Heart right ventricle (tissue), 16 donors: ENCODE results near the gene TREML1. TPM values are rescaled to one million over a fixed set of nuclear protein-coding genes. Genes with fewer than 3 reads are reported as not detected.

ENCODE experiments used
- ATAC-seq, 8 donors: fragments of 200-7000 bp; cut with Tn5 transposase; one replicate each; pipeline ENCODE4 v1.9.1; 2020; ENCODE audit warnings: mild to moderate bottlenecking in 8 of 8, moderate library complexity in 8 of 8, moderate number of reproducible peaks in 1 of 8
- DNase-seq, 2 donors: peaks; one replicate each; pipeline ENCODE4 v3.0.0-alpha.2; 2020
- H3K27ac ChIP-seq, 10 donors: fragments of 200-600 bp; sonication (generic) in 2 of 10; one replicate each; pipeline versions ENCODE4 v1.5.0 to v1.8.0; 2020 to 2022; ENCODE audit warnings: mild to moderate bottlenecking in 3 of 10
- H3K27me3 ChIP-seq, 7 donors: fragments of 200-600 bp; one replicate each; pipeline ENCODE4 v1.8.0; 2021 to 2022; ENCODE audit warnings: mild to moderate bottlenecking in 2 of 7
- H3K36me3 ChIP-seq, 9 donors: fragments of 200-600 bp; sonication (generic) in 1 of 9; one replicate each; pipeline versions ENCODE4 v1.5.0 to v1.8.0; 2020 to 2022; ENCODE audit warnings: mild to moderate bottlenecking in 2 of 9
- H3K4me1 ChIP-seq, 9 donors: fragments of 200-600 bp; sonication (generic) in 1 of 9; one replicate each; pipeline versions ENCODE4 v1.5.0 to v1.8.0; 2020 to 2022; ENCODE audit warnings: mild to moderate bottlenecking in 4 of 9
- H3K4me3 ChIP-seq, 10 donors: fragments of 200-600 bp; sonication (generic) in 2 of 10; one replicate each; pipeline versions ENCODE4 v1.5.0 to v1.8.0; 2020 to 2022; ENCODE audit warnings: mild to moderate bottlenecking in 7 of 10, moderate library complexity in 2 of 10
- H3K9me3 ChIP-seq, 11 donors: fragments of 200-600 bp in 10 of 11; sonication (generic) in 2 of 11; one replicate each; pipeline versions ENCODE4 v1.5.0 to v1.8.0; 2013 to 2022; ENCODE audit warnings: mild to moderate bottlenecking in 2 of 11, control low read depth in 1 of 11, moderate library complexity in 1 of 11
- CTCF ChIP-seq, 9 donors: fragments of 200-600 bp; sonication (generic) in 2 of 9; IDR thresholded peaks; one replicate each; pipeline versions ENCODE4 v1.5.0 to v1.8.0; 2021 to 2022; ENCODE audit warnings: antibody characterized with exemption in 9 of 9, mild to moderate bottlenecking in 5 of 9, moderate library complexity in 1 of 9
- WGBS, 2 donors: extraction: QIAGEN DNeasy Blood & Tissue Kit; methylation state at CpG; one replicate each; pipeline ENCODE4 v1.1.7; 2013; ENCODE audit warnings: inconsistent platforms in 1 of 2; 5-methylcytosine and 5-hydroxymethylcytosine counted together
- intact Hi-C, 10 donors: fragments of 100-400 bp; cut with DNase I; formaldehyde crosslinking; loops; one replicate each; pipeline versions ENCODE4 v1.11.1 to v1.14.2; 2022
- long read RNA-seq, 3 donors: library from polyadenylated mRNA; unstranded; transcript quantifications; one replicate each; pipeline ENCODE4 v2.0.0, GENCODE V29; 2020 to 2021
- polyA plus RNA-seq, 2 donors: library from polyadenylated mRNA; stranded (reverse); fragments of 200-250 nt; gene quantifications; one replicate each; pipeline ENCODE4 v1.2.3, GENCODE V29; 2013
- total RNA-seq, 10 donors: library from RNA; stranded (reverse); fragmentation: NEBNext Ultra II Directional in 3 of 10; extraction: Animal tissue kit (Norgen Biotek cat#: 25700) in 3 of 10; gene quantifications; one replicate each; pipeline versions ENCODE4 v1.2.1 to v1.2.4, GENCODE V29; 2021 to 2023
- donor health status: Arrhythmogenic right ventricular cardiomyopathy.
- donor health status: ischemic (EF 13 %, LVEDD 7.1; RV severe dilation, severe dysfunction).
- donor health status: healthy with polysubstance abuse.
- donor health status: DM: no; HTN: yes; CAD: no.
- donor health status: DM: no; HTN: no; CAD: no.
- donor health status: ischemic (EF 25% LVEDD 6.9; RV normal size, moderate dysfunction).
- donor health status: ischemic (EF 25% LVEDD 5.7; RV mildly dilated, moderate dysfunction).
- donor health status: healthy.
- donor health status: DM: yes; HTN: yes; CAD: no.
- donor health status: Ischemic cardiomyopathy.
- donor health status: ischemic (EF 35%, LVEDD 5.7; RV mildly dilated, moderate dysfunction).
- donor health status: nonischemic (EF 11% LVEDD 7.7; RV severe dilation, severe dysfunction).
- donor health status: DM: yes; HTN: yes; CAD: no.
- donor health status: PGD.
- donor health status: ischemic (EF 29% LVEDD 5.4; RV normal size, mild dysfunction).
- donor health status: nonischemic (EF 23%, LVEDD 6.1; RV moderate dilation, normal function).

The TREML1 gene
- total RNA-seq, result under 1 TPM in 2 of 10 donors, not detected in 8; 0.33 to 0.39 TPM
- polyA plus RNA-seq, result under 1 TPM in 1 of 2 donors, not detected in 1; 0.17 TPM
- long read RNA-seq, donor 1, result 0 reads
- long read RNA-seq, donor 2, result 0 reads
- long read RNA-seq, donor 3, result 0 reads

- ATAC-seq, result no peak
These were observed at the start of gene TREML1 for GRCh38 chr6:41153992-41154625. TSS of gene TREML1 (minus strand) at chr6:41154347. CDS start at chr6:41154288, 59 bp downstream.

GRCh38 chr6:41201764-41202173, 47.6 kb upstream of the TREML1 start:
- WGBS, 2 donors, result 53 to 60% methylated on average over 8 of the region's 8 CpGs
- Histone ChIP-seq H3K4me3 (no peak overlapping the region), H3K36me3 (no peaks in the 10 kb centered on the region), H3K4me1 (peaks cover 0 to 35% (median 0%) of the 10 kb centered on the region in 9 donors), H3K27me3 (peaks cover 0 to 11% (median 4%) of the 10 kb centered on the region in 7 donors), H3K27ac (peak overlapping the region in 1 of 10 donors; percentile 91), H3K9me3 (no peaks in the 10 kb centered on the region)
- intact Hi-C loops, result no loop called here
- no peak for TF ChIP-seq CTCF (IDR thresholded peaks at IDR 0.05)
- ATAC-seq (no peak), DNase-seq (no peak)

More at GRCh38 chr6:41153992-41154625, at the start of gene TREML1:
- Histone ChIP-seq H3K27ac (no peak within 1 kb of the TSS), H3K4me3 (no peak within 1 kb of the TSS), H3K36me3 (peaks cover 0 to 5% (median 0%) of the 10 kb centered on the region in 9 donors), H3K27me3 (peaks cover 0 to 36% (median 18%) of the 10 kb centered on the region in 7 donors), H3K9me3 (no peaks in the 10 kb centered on the region), H3K4me1 (no peaks in the 10 kb centered on the region)
- intact Hi-C loops, result no loop called here
- no peak for TF ChIP-seq CTCF (IDR thresholded peaks at IDR 0.05)
- DNase-seq, result no peak
- WGBS, 2 donors, result 63 to 73% methylated on average over 5 of the region's 5 CpGs

- 73 to 79% methylated on average over 12 of the region's 12 CpGs for WGBS, 2 donors
- peak within 1 kb of the TSS in 3 of 10 donors; percentile 8 to 91 (median 67) for H3K27ac ChIP-seq
- peaks cover 0 to 35% (median 0%) of the 10 kb centered on the region in 9 donors for H3K4me1 ChIP-seq
- DNase-seq (no peak), ATAC-seq (peak in 4 of 8 donors; percentile 25 to 42 (median 35))
- no peak for TF ChIP-seq CTCF (IDR thresholded peaks at IDR 0.05)
- H3K27me3 ChIP-seq, result peaks cover 0 to 17% (median 6%) of the 10 kb centered on the region in 7 donors
- intact Hi-C loops, result no loop called here
- no peaks in the 10 kb centered on the region for H3K9me3 ChIP-seq
- no peaks in the 10 kb centered on the region for H3K36me3 ChIP-seq
- no peak within 1 kb of the TSS for H3K4me3 ChIP-seq
These were observed 47.0 kb upstream of the TREML1 start, which contains the start of gene TREML2 for GRCh38 chr6:41200901-41201763. TSS of gene TREML2 (minus strand) at chr6:41201149. CDS start at chr6:41201008, 141 bp downstream.

GRCh38 chr6:41200296-41200900, 46.3 kb upstream of the TREML1 start:
- intact Hi-C loops, result no loop called here
- peaks cover 0 to 24% (median 13%) of the 10 kb centered on the region in 7 donors for H3K27me3 ChIP-seq
- no peaks in the 10 kb centered on the region for H3K9me3 ChIP-seq
- H3K27ac ChIP-seq, result peak overlapping the region in 3 of 10 donors; percentile 8 to 91 (median 67)
- TF ChIP-seq CTCF (IDR thresholded peaks at IDR 0.05), result no peak
- peaks cover 0 to 35% (median 0%) of the 10 kb centered on the region in 9 donors for H3K4me1 ChIP-seq
- no peaks in the 10 kb centered on the region for H3K36me3 ChIP-seq
- ATAC-seq (peak in 6 of 8 donors; percentile 29 to 66 (median 51)), DNase-seq (no peak)
- 64 to 71% methylated on average over 2 of the region's 2 CpGs for WGBS, 2 donors
- H3K4me3 ChIP-seq, result no peak overlapping the region
